Mammary epithelial cell (primary cell): ENCODE results near the gene RNF144B.

ENCODE experiments used
- EZH2 ChIP-seq: IDR thresholded peaks from 2 replicates; pipeline ENCODE4 v1.6.1; 2012; ENCODE audit warnings: low read length, inconsistent platforms, borderline replicate concordance
- TF ChIP-seq, protein P1 (sequence below), 2 donors: IDR thresholded peaks in 1 of 2; conservative IDR thresholded peaks in 1 of 2; 2 replicates each; pipeline ENCODE4 v1.5.1; 2011 to 2012; ENCODE audit warnings: inconsistent platforms in 2 of 2, low read length in 2 of 2, mild to moderate bottlenecking in 2 of 2, control low read depth in 1 of 2, low read depth in 1 of 2; ENCODE audit not compliant: insufficient read depth in 1 of 2; ENCODE audit errors: extremely low read depth in 1 of 2

DNA sequence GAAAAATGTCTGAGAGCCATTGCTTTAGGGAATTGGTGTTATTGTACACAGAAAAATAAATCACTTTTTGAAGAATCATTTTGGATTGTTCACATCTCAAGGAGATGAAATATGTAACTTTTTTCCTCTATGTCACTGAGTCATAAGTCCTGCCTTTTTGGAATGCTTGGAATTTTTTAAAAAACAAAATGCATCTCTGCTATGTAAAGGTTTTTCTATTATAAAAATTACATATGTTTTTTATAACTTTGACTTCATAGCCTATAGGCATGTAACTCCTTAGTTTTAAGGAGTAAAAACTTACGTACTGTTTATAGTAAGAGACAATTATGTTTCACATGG is 8.7 kb downstream of the RNF144B start:
- TF ChIP-seq, protein P1, sequence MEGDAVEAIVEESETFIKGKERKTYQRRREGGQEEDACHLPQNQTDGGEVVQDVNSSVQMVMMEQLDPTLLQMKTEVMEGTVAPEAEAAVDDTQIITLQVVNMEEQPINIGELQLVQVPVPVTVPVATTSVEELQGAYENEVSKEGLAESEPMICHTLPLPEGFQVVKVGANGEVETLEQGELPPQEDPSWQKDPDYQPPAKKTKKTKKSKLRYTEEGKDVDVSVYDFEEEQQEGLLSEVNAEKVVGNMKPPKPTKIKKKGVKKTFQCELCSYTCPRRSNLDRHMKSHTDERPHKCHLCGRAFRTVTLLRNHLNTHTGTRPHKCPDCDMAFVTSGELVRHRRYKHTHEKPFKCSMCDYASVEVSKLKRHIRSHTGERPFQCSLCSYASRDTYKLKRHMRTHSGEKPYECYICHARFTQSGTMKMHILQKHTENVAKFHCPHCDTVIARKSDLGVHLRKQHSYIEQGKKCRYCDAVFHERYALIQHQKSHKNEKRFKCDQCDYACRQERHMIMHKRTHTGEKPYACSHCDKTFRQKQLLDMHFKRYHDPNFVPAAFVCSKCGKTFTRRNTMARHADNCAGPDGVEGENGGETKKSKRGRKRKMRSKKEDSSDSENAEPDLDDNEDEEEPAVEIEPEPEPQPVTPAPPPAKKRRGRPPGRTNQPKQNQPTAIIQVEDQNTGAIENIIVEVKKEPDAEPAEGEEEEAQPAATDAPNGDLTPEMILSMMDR (conservative IDR thresholded peaks at IDR 0.05 in 1 of 2, IDR thresholded peaks at IDR 0.05 in 1 of 2; ENCODE audit: extremely low read depth in 1 of 2, insufficient read depth in 1 of 2, low read depth in 1 of 2, low read length in 2 of 2), result no peak
- TF ChIP-seq EZH2, result no peak
